GM12873 (cell line): Measurements from ENCODE around the gene LRIG1.

Experiments
- CTCF ChIP-seq: IDR thresholded peaks from 2 replicates; pipeline ENCODE4 v1.5.1; 2012; ENCODE audit warnings: low read depth, mild to moderate bottlenecking, moderate library complexity, low read length, control low read depth; ENCODE audit not compliant: insufficient read depth; ENCODE audit errors: missing control alignments

LRIG1 gene

GRCh38 chr3:66467996-66468735, 32.7 kb downstream of the LRIG1 start:
- no peak for TF ChIP-seq CTCF

- TF ChIP-seq CTCF: no peak
These were observed 34.1 kb downstream of the LRIG1 start for GRCh38 chr3:66466606-66467270.

GRCh38 chr3:66465587-66465986, 35.2 kb downstream of the LRIG1 start:
- no peak for TF ChIP-seq CTCF

GRCh38 chr3:66465034-66465433, 35.8 kb downstream of the LRIG1 start:
- no peak for TF ChIP-seq CTCF

- TF ChIP-seq CTCF: no peak
These were observed 36.3 kb downstream of the LRIG1 start for GRCh38 chr3:66464512-66464894.

- TF ChIP-seq CTCF: no peak
These were observed 36.9 kb downstream of the LRIG1 start for GRCh38 chr3:66463730-66464511.

- no peak for TF ChIP-seq CTCF
These were observed 37.7 kb downstream of the LRIG1 start for GRCh38 chr3:66463054-66463631.
